IMR-90 (cell line): ENCODE results near the gene CAMK4. TPM values are rescaled to one million over a fixed set of nuclear protein-coding genes. Genes with fewer than 3 reads are reported as not detected.

ENCODE experiments used
- ATAC-seq: fragments of 200-7000 bp; cut with Tn5 transposase; 2 replicates; pipeline ENCODE4 v1.9.1; 2020; ENCODE audit warnings: low read depth, mild to moderate bottlenecking, moderate library complexity
- BruUV-seq: library from RNA; stranded (reverse); fragments of 400-500 nt; replicated peaks from 2 replicates; lab custom pipeline; 2021; lab: Mats Ljungman, UMichigan
- CTCF ChIA-PET: fragments of 300-600 bp; formaldehyde crosslinking; extraction: SDS; loops from one replicate; lab custom pipeline; 2021; ENCODE audit warnings: antibody characterized with exemption; lab: Yijun Ruan, JAX
- POLR2A ChIA-PET: fragments of 300-600 bp; sonication (Branson Sonifier 250); formaldehyde crosslinking; loops from one replicate; lab custom pipeline; 2022; ENCODE audit warnings: antibody characterized with exemption; ENCODE audit not compliant: unreplicated experiment; lab: Charles Lee
- DNase-seq: peaks from one replicate; pipeline ENCODE4 v3.0.0; 2013
- H2AFZ ChIP-seq: replicated peaks from 2 replicates; pipeline ENCODE3; 2013; ENCODE audit warnings: low read length, mild to moderate bottlenecking; ENCODE audit not compliant: poor library complexity
- H2AK5ac ChIP-seq: 2 replicates; pipeline ENCODE4 v1.6.1; 2013; ENCODE audit warnings: low read depth, low read length, inconsistent platforms
- H2AK9ac ChIP-seq: replicated peaks from 2 replicates; pipeline ENCODE3; 2013; ENCODE audit warnings: mild to moderate bottlenecking, low read depth, low read length, moderate library complexity; ENCODE audit not compliant: poor library complexity
- H2BK120ac ChIP-seq: 2 replicates; pipeline ENCODE4 v1.6.1; 2013; ENCODE audit warnings: low read depth, low read length, inconsistent platforms
- H2BK15ac ChIP-seq: 3 replicates; pipeline ENCODE4 v1.6.1; 2013; ENCODE audit warnings: low read depth, low read length, inconsistent platforms
- H2BK20ac ChIP-seq: 2 replicates; pipeline ENCODE4 v1.6.1; 2013; ENCODE audit warnings: low read depth, mild to moderate bottlenecking, inconsistent platforms, low read length, moderate library complexity
- H2BK5ac ChIP-seq: 2 replicates; pipeline ENCODE4 v1.6.1; 2013; ENCODE audit warnings: mild to moderate bottlenecking, low read depth, low read length, inconsistent platforms; ENCODE audit not compliant: poor library complexity, severe bottlenecking
- H3K14ac ChIP-seq: replicated peaks from 2 replicates; pipeline ENCODE4 v1.6.1; 2013; ENCODE audit warnings: low read depth, low read length, inconsistent platforms
- H3K18ac ChIP-seq: 2 replicates; pipeline ENCODE4 v1.6.1; 2013; ENCODE audit warnings: low read depth, low read length, control low read depth
- H3K23ac ChIP-seq: 2 replicates; pipeline ENCODE4 v1.6.1; 2013; ENCODE audit warnings: low read depth, low read length, inconsistent platforms
- H3K27ac ChIP-seq: 2 replicates; pipeline ENCODE4 v1.5.1; 2013; ENCODE audit warnings: mild to moderate bottlenecking, control low read depth, low read length; ENCODE audit not compliant: insufficient read depth
- H3K27me3 ChIP-seq: 2 replicates; pipeline ENCODE4 v1.6.1; 2013; ENCODE audit warnings: low read length; ENCODE audit not compliant: control insufficient read depth, insufficient read depth
- H3K36me3 ChIP-seq: 2 replicates; pipeline ENCODE4 v1.6.1; 2013; ENCODE audit warnings: low read length, mixed read lengths; ENCODE audit not compliant: control insufficient read depth, insufficient read depth
- H3K4ac ChIP-seq: 2 replicates; pipeline ENCODE4 v1.6.1; 2013; ENCODE audit warnings: low read depth, low read length, inconsistent platforms
- H3K4me1 ChIP-seq: 2 replicates; pipeline ENCODE4 v1.6.1; 2013; ENCODE audit warnings: low read length, mixed read lengths; ENCODE audit not compliant: control insufficient read depth, insufficient read depth
- H3K4me2 ChIP-seq: 2 replicates; pipeline ENCODE4 v1.6.1; 2013; ENCODE audit warnings: low read depth, mild to moderate bottlenecking, control low read depth, low read length, moderate library complexity
- H3K4me3 ChIP-seq: 2 replicates; pipeline ENCODE4 v1.5.1; 2013; ENCODE audit warnings: low read depth, mild to moderate bottlenecking, control low read depth, low read length, moderate library complexity; ENCODE audit not compliant: insufficient read depth
- H3K56ac ChIP-seq: 2 replicates; pipeline ENCODE4 v1.6.1; 2013; ENCODE audit warnings: low read length, inconsistent platforms; ENCODE audit not compliant: insufficient read depth; ENCODE audit errors: extremely low read depth
- H3K79me1 ChIP-seq, 2 experiments: 2 replicates each; pipeline ENCODE4 v1.6.1; 2013; ENCODE audit warnings: low read length in 2 of 2, inconsistent platforms in 1 of 2, low read depth in 1 of 2
- H3K9ac ChIP-seq: 2 replicates; pipeline ENCODE4 v1.6.1; 2013; ENCODE audit warnings: low read depth, low read length, control low read depth
- H3K9me1 ChIP-seq: 2 replicates; pipeline ENCODE4 v1.6.1; 2013; ENCODE audit warnings: low read length, inconsistent platforms; ENCODE audit not compliant: insufficient read depth
- H3K9me3 ChIP-seq: 2 replicates; pipeline ENCODE4 v1.6.1; 2013; ENCODE audit warnings: low read length; ENCODE audit not compliant: control insufficient read depth, insufficient read depth
- H4K20me1 ChIP-seq: 2 replicates; pipeline ENCODE4 v1.6.1; 2013; ENCODE audit warnings: low read length, inconsistent platforms; ENCODE audit not compliant: insufficient read depth
- H4K5ac ChIP-seq: 2 replicates; pipeline ENCODE4 v1.6.1; 2013; ENCODE audit warnings: mild to moderate bottlenecking, low read depth, low read length, control low read depth
- H4K8ac ChIP-seq, 2 experiments: 2 replicates each; pipeline ENCODE4 v1.6.1; 2013; ENCODE audit warnings: low read depth in 2 of 2, low read length in 2 of 2, control low read depth in 1 of 2, inconsistent platforms in 1 of 2
- H4K91ac ChIP-seq: 2 replicates; pipeline ENCODE4 v1.6.1; 2013; ENCODE audit warnings: low read depth, low read length, inconsistent platforms; ENCODE audit not compliant: insufficient read depth
- BHLHE40 ChIP-seq: fragments of 150-350 bp; IDR thresholded peaks from 2 replicates; pipeline ENCODE4 v1.6.1; 2016; ENCODE audit warnings: mild to moderate bottlenecking, low read depth, low read length
- CHD1 ChIP-seq: IDR thresholded peaks from 2 replicates; pipeline ENCODE4 v1.6.1; 2012; ENCODE audit warnings: low read depth, low read length, improper control_type of control experiment
- FOS ChIP-seq: fragments of 150-350 bp; IDR thresholded peaks from 2 replicates; pipeline ENCODE4 v1.6.1; 2016; ENCODE audit warnings: low read depth, low read length
- MAFK ChIP-seq: IDR thresholded peaks from 2 replicates; pipeline ENCODE4 v1.6.1; 2012; ENCODE audit warnings: low read depth, low read length, improper control_type of control experiment
- NFE2L2 ChIP-seq: fragments of 150-350 bp; IDR thresholded peaks from 2 replicates; pipeline ENCODE4 v1.6.1; 2016; ENCODE audit warnings: low read depth, mild to moderate bottlenecking, low read length
- POLR2A ChIP-seq: IDR thresholded peaks from 2 replicates; pipeline ENCODE4 v1.6.1; 2012; ENCODE audit warnings: mild to moderate bottlenecking, low read depth, low read length
- RAD21 ChIP-seq: IDR thresholded peaks from 2 replicates; pipeline ENCODE4 v1.6.1; 2012; ENCODE audit warnings: low read length, improper control_type of control experiment
- RCOR1 ChIP-seq: IDR thresholded peaks from 2 replicates; pipeline ENCODE4 v1.6.1; 2012; ENCODE audit warnings: mild to moderate bottlenecking, low read length, improper control_type of control experiment; ENCODE audit not compliant: insufficient replicate concordance
- RFX5 ChIP-seq: IDR thresholded peaks from 2 replicates; pipeline ENCODE4 v1.8.0; 2012; ENCODE audit warnings: low read depth, mild to moderate bottlenecking, low read length, moderate library complexity
- SMC3 ChIP-seq: fragments of 150-350 bp; IDR thresholded peaks from 2 replicates; pipeline ENCODE4 v1.6.1; 2016; ENCODE audit warnings: low read depth, mild to moderate bottlenecking, antibody characterized with exemption, low read length, moderate library complexity
- WGBS, 2 experiments: methylation state at CpG; one replicate each; pipeline versions ENCODE4 v1.1.5 to v1.1.7; 2013; ENCODE audit warnings: missing lambda C conversion rate in 2 of 2; ENCODE audit not compliant: insufficient read length in 1 of 2; ENCODE audit errors: extremely low coverage in 2 of 2; 5-methylcytosine and 5-hydroxymethylcytosine counted together
- dilution Hi-C: fragments of 300-500 bp; cut with HindIII; formaldehyde crosslinking; loops from one replicate; pipeline ENCODE4 v1.14.3; 2018; ENCODE audit warnings: low sequenced_read_pairs; ENCODE audit not compliant: unreplicated experiment
- in situ Hi-C: fragments of 300-500 bp; cut with MboI; formaldehyde crosslinking; loops from 3 replicates; pipeline ENCODE4 v1.14.3; 2019; ENCODE audit warnings: low sequenced_read_pairs, inconsistent platforms, mixed read lengths
- intact Hi-C: fragments of 100-400 bp; cut with micrococcal nuclease; formaldehyde crosslinking; loops from 2 replicates; pipeline ENCODE4 v1.10.0; 2022
- polyA plus RNA-seq, 3 experiments: library from polyadenylated mRNA; depleted of rRNA; stranded (reverse); fragments of >200 nt; gene quantifications; 2 replicates each; pipeline ENCODE4 v1.2.3, GENCODE V29; 2012; ENCODE audit warnings: low replicate concordance in 1 of 3
- total RNA-seq: library from RNA; depleted of rRNA; stranded (reverse); fragments of >200 nt; gene quantifications from 2 replicates; pipeline ENCODE4 v1.2.3, GENCODE V29; 2012

CAMK4 gene
- total and polyA plus RNA-seq, 2 of the 4 experiments (the other 2 are of a cell fraction) = 3.7 to 4.8 TPM

- no peaks in the 10 kb centered on the region for H3K79me1 ChIP-seq
- H2AK9ac ChIP-seq = no peak overlapping the region
- no peak overlapping the region for H3K18ac ChIP-seq
- no peak for DNase-seq
- H4K8ac ChIP-seq = no peak overlapping the region
- intact Hi-C loops (no loop called here), in situ Hi-C loops (no loop called here), dilution Hi-C loops (no loop called here)
- no peak for ATAC-seq
- no peaks in the 10 kb centered on the region; the same call in 1 of the 2 replicates for H3K9me1 ChIP-seq
- no peak overlapping the region for H4K91ac ChIP-seq
- H3K27ac ChIP-seq = no peak overlapping the region
- no peak overlapping the region for H4K5ac ChIP-seq
- H3K27me3 ChIP-seq = no peaks in the 10 kb centered on the region
- H3K4ac ChIP-seq = no peak overlapping the region
- no peak overlapping the region for H2AK5ac ChIP-seq
- no peak overlapping the region for H3K14ac ChIP-seq
- H2AFZ ChIP-seq = no peak overlapping the region
- peaks cover 3% of the 10 kb centered on the region; the same call in 1 of the 2 replicates for H3K4me1 ChIP-seq
- CTCF ChIA-PET = no interaction called here
- no peak overlapping the region for H3K4me3 ChIP-seq
- no peak overlapping the region for H3K4me2 ChIP-seq
- H3K9me3 ChIP-seq = no peaks in the 10 kb centered on the region
- H3K56ac ChIP-seq = no peak overlapping the region
- H3K36me3 ChIP-seq = no peaks in the 10 kb centered on the region
- H2BK120ac ChIP-seq = no peak overlapping the region
- no peak overlapping the region for H2BK15ac ChIP-seq
- H3K9ac ChIP-seq = no peak overlapping the region
- no CpG with 5 or more reads among the region's 1 CpG for WGBS, 2 experiments
- no TSS peak for BruUV-seq
- no peak overlapping the region for H2BK5ac ChIP-seq
- no peaks in the 10 kb centered on the region for H4K20me1 ChIP-seq
- no peak overlapping the region for H2BK20ac ChIP-seq
- POLR2A ChIA-PET = no interaction called here
- TF ChIP-seq POLR2A (no peak), BHLHE40 (no peak), MAFK (no peak), RFX5 (no peak), RCOR1 (no peak), SMC3 (no peak), NFE2L2 (no peak), FOS (no peak), CHD1 (no peak), RAD21 (no peak)
- H3K23ac ChIP-seq = no peak overlapping the region
Observed at GRCh38 chr5:111535879-111536549, 311.8 kb downstream of the CAMK4 start.
